BJ (cell line): ENCODE data around the gene AUH. TPM values are rescaled to one million over a fixed set of nuclear protein-coding genes. Genes with fewer than 3 reads are reported as not detected.

ENCODE experiments used
- CTCF ChIA-PET: fragments of 350-600 bp; formaldehyde crosslinking; extraction: SDS; loops from one replicate; lab custom pipeline; 2021; ENCODE audit warnings: antibody characterized with exemption, inconsistent platforms; lab: Yijun Ruan, JAX
- POLR2A ChIA-PET: fragments of 300-600 bp; sonication (Branson Sonifier 250); formaldehyde crosslinking; extraction: SDS; loops from one replicate; lab custom pipeline; 2021; ENCODE audit warnings: antibody characterized with exemption; lab: Charles Lee
- DNase-seq: peaks from one replicate; pipeline ENCODE4 v3.0.0-alpha.2; 2011; ENCODE audit warnings: low read depth
- H3K27me3 ChIP-seq: 2 replicates; pipeline ENCODE4 v1.6.0; 2011; ENCODE audit warnings: low read length; ENCODE audit not compliant: control insufficient read depth, insufficient read depth
- H3K36me3 ChIP-seq: 2 replicates; pipeline ENCODE4 v1.5.1; 2011; ENCODE audit warnings: low read length; ENCODE audit not compliant: control insufficient read depth, insufficient read depth
- H3K4me3 ChIP-seq: 2 replicates; pipeline ENCODE4 v1.5.1; 2011; ENCODE audit warnings: low read depth, mild to moderate bottlenecking, control low read depth, low read length
- polyA plus RNA-seq: library from polyadenylated mRNA; depleted of rRNA; stranded (reverse); fragments of >200 nt; gene quantifications from 2 replicates; pipeline ENCODE4 v1.2.3, GENCODE V29; 2011
- TF ChIP-seq, protein P1 (sequence below): IDR thresholded peaks from 2 replicates; pipeline ENCODE4 v1.5.1; 2011; ENCODE audit warnings: low read depth, mild to moderate bottlenecking, control low read depth, inconsistent platforms, low read length, moderate library complexity; ENCODE audit not compliant: insufficient read depth

The AUH gene
- polyA plus RNA-seq, 1 experiment, result 4.1 TPM

DNA sequence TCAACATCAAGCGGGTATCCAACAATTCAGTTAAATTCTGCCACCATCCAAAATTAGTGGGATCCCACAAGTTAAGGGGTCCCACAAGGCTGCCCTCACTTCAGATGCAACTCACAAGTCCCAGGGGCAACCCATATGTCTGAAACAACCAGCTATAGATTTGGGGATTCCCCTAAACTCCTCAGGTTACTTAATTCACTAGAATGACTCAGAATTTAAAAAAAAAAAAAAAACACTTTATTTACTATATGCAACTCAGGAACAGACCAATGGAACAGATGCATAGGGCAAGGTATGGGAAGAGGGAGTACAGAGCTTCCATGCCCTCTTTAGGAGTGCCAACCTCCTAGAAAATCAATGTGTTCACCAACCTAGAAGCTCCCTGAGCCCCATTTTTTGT is 15.1 kb downstream of the AUH start:
- no peaks in the 10 kb centered on the region for H3K27me3 ChIP-seq
- ChIA-PET POLR2A (no interaction called here), CTCF (interaction anchor here (0.6 kb wide), 1 partner anchor 148 kb away, joined by 3 read pairs; no protein-coding TSS in a partner anchor)
- DNase-seq, result no peak
- TF ChIP-seq, protein P1, sequence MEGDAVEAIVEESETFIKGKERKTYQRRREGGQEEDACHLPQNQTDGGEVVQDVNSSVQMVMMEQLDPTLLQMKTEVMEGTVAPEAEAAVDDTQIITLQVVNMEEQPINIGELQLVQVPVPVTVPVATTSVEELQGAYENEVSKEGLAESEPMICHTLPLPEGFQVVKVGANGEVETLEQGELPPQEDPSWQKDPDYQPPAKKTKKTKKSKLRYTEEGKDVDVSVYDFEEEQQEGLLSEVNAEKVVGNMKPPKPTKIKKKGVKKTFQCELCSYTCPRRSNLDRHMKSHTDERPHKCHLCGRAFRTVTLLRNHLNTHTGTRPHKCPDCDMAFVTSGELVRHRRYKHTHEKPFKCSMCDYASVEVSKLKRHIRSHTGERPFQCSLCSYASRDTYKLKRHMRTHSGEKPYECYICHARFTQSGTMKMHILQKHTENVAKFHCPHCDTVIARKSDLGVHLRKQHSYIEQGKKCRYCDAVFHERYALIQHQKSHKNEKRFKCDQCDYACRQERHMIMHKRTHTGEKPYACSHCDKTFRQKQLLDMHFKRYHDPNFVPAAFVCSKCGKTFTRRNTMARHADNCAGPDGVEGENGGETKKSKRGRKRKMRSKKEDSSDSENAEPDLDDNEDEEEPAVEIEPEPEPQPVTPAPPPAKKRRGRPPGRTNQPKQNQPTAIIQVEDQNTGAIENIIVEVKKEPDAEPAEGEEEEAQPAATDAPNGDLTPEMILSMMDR, result no peak
- H3K4me3 ChIP-seq, result no peak overlapping the region
- H3K36me3 ChIP-seq, result peaks cover 4% of the 10 kb centered on the region

DNA sequence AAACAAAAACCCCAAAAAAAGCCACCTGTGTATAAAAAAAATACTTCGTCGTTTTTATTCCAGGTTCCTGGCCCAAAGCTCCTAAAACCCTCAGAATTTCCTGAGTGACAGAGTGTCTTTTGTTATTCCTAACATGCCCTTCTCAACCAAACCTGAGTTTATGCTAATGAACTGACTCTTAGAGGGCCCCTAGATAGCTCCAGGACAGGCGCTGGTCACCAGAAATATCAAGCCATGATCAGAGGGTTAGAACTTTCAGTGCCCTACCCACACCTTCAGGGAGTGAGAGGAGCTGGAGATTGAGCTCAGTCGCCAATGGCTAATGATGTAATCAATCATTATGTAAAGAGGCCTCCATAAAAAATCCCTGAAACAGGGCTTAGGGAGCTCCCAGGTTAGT is 15.7 kb downstream of the AUH start:
- Histone ChIP-seq H3K36me3 (peaks cover 5% of the 10 kb centered on the region), H3K4me3 (no peak overlapping the region), H3K27me3 (no peaks in the 10 kb centered on the region)
- TF ChIP-seq, protein P1, result no peak
- CTCF ChIA-PET, result interaction anchor here (0.5 kb wide), 1 partner anchor 325 kb away, joined by 4 read pairs; no protein-coding TSS in a partner anchor
- DNase-seq, result no peak
- POLR2A ChIA-PET, result no interaction called here

DNA sequence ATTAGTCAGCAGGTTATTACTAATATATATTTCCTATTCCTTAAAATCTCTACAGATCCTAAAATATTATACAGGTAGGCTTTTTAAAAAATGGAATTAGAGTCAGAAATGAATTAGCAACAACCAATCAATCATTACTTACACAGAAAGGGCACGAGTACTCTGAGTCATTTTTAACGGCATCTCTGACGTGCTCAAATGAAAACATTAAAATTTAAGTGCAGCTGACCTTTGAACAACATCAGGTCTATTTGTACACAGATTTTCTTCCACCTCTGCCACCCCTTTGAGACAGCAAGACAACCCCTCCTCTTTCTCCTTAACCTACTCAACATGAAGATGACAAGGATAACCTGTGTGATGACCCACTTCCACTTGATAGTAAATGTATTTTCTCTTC is 19.1 kb downstream of the AUH start:
- Histone ChIP-seq H3K36me3 (peaks cover 7% of the 10 kb centered on the region), H3K4me3 (no peak overlapping the region), H3K27me3 (no peaks in the 10 kb centered on the region)
- DNase-seq, result no peak
- ChIA-PET POLR2A (no interaction called here), CTCF (interaction anchor here (1.0 kb wide), 1 partner anchor 167 kb away, joined by 3 read pairs; no protein-coding TSS in a partner anchor)
- TF ChIP-seq, protein P1, result no peak

DNA sequence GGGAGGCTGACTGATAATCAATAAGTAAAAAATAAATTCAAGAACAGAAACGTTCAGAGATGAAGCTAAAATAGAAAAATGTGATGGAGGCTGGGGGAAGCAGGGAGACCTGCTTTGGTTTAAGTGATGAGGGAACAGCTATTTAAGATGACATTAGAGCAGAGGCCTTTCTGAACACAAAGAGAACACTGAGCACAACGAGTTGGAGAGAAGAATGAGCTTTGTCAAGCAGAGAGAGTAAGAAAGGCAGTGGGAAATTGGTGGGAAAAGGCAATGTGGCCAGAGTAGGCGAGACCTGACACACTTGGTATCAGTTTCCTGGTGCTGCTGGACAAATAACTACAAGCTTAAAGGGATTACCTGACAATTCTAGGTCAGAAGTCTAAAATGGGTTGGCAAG is 20.0 kb downstream of the AUH start:
- CTCF ChIA-PET, result interaction anchor here (0.6 to 1.0 kb wide), 2 partner anchors 85 to 166 kb away, joined by 3 read pairs; no protein-coding TSS in a partner anchor
- TF ChIP-seq, protein P1, result no peak
- Histone ChIP-seq H3K27me3 (no peaks in the 10 kb centered on the region), H3K4me3 (no peak overlapping the region), H3K36me3 (peaks cover 7% of the 10 kb centered on the region)
- no peak for DNase-seq
- POLR2A ChIA-PET, result no interaction called here

DNA sequence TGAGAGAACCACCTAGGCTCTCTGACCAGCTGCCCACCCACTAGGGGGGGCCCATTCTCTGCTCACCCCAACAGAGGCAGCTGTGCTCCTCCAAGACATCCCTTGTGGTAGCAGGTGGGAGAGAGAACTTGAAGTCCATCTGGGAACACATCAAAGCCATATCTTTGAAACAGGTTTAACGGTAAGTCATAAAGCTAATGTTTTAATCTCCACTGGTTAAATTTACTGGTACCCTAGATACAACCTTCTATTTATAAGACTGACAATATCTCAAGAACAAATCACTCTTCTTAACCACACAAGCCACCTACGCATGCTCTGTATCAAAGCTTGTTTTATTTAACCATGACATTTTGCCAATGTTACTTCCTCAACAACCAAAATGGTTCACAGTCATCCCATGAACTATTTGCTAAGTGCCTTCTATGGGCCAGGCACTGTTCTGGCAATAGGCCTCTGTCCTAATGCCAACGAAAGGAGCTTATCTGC is 20.4 kb downstream of the AUH start:
- Histone ChIP-seq H3K4me3 (no peak overlapping the region), H3K36me3 (peaks cover 7% of the 10 kb centered on the region), H3K27me3 (no peaks in the 10 kb centered on the region)
- CTCF ChIA-PET, result interaction anchor here (0.6 to 1.0 kb wide), 2 partner anchors 85 to 166 kb away, joined by 3 read pairs; no protein-coding TSS in a partner anchor
- POLR2A ChIA-PET, result no interaction called here
- no peak for DNase-seq
- TF ChIP-seq, protein P1, result no peak
